PC-3 (cell line): ENCODE measurements around the gene C10orf143. TPM values are rescaled to one million over a fixed set of nuclear protein-coding genes. Genes with fewer than 3 reads are reported as not detected.

Source experiments
- ATAC-seq: fragments of 200-7000 bp; cut with Tn5 transposase; 2 replicates; pipeline ENCODE4 v1.9.1; 2020; ENCODE audit warnings: mild to moderate bottlenecking, moderate library complexity
- BruUV-seq: library from RNA; stranded (reverse); fragments of 400-500 nt; replicated peaks from 2 replicates; lab custom pipeline; 2021; lab: Mats Ljungman, UMichigan
- CTCF ChIA-PET: fragments of 300-600 bp; sonication (Branson Sonifier 250); formaldehyde crosslinking; loops from one replicate; lab custom pipeline; 2022; ENCODE audit warnings: antibody characterized with exemption; lab: Charles Lee
- POLR2A ChIA-PET: fragments of 300-600 bp; sonication (Branson Sonifier 250); formaldehyde crosslinking; loops from one replicate; lab custom pipeline; 2022; ENCODE audit warnings: antibody characterized with exemption; ENCODE audit not compliant: unreplicated experiment; lab: Charles Lee
- DNase-seq: peaks from one replicate; pipeline ENCODE4 v3.0.0-alpha.2; 2015
- H2AFZ ChIP-seq: fragments of 300-600 bp; sonication (generic); 2 replicates; pipeline ENCODE4 v1.6.0; 2016; ENCODE audit warnings: antibody characterized with exemption, low read length
- H3F3A ChIP-seq: fragments of 300-600 bp; sonication (generic); one replicate; pipeline ENCODE4 v1.6.0; 2017; ENCODE audit warnings: antibody characterized with exemption, low read length, control low read depth, mild to moderate bottlenecking; ENCODE audit not compliant: unreplicated experiment
- H3K27ac ChIP-seq: fragments of 300-600 bp; sonication (generic); 2 replicates; pipeline ENCODE4 v1.5.1; 2016; ENCODE audit warnings: mild to moderate bottlenecking, low read length
- H3K27me3 ChIP-seq: fragments of 300-600 bp; sonication (generic); 2 replicates; pipeline ENCODE4 v1.6.1; 2016; ENCODE audit warnings: low read length, mixed read lengths
- H3K36me3 ChIP-seq: fragments of 300-600 bp; sonication (generic); 2 replicates; pipeline ENCODE4 v1.6.1; 2016; ENCODE audit warnings: low read depth, mixed run types, low read length, mixed read lengths
- H3K4me1 ChIP-seq: fragments of 300-600 bp; sonication (generic); 2 replicates; pipeline ENCODE4 v1.5.1; 2016; ENCODE audit warnings: low read length; ENCODE audit not compliant: insufficient read depth
- H3K4me2 ChIP-seq: fragments of 300-600 bp; sonication (generic); 2 replicates; pipeline ENCODE4 v1.6.0; 2016; ENCODE audit warnings: low read length
- H3K4me3 ChIP-seq: fragments of 300-600 bp; sonication (generic); 2 replicates; pipeline ENCODE4 v1.5.1; 2016; ENCODE audit warnings: mild to moderate bottlenecking, low read length, mixed read lengths
- H3K79me2 ChIP-seq: fragments of 300-600 bp; sonication (generic); 2 replicates; pipeline ENCODE4 v1.6.1; 2017; ENCODE audit warnings: low read length, mixed read lengths
- H3K9ac ChIP-seq: fragments of 300-600 bp; sonication (generic); 2 replicates; pipeline ENCODE4 v1.6.0; 2016; ENCODE audit warnings: mild to moderate bottlenecking, low read length
- H3K9me2 ChIP-seq: fragments of 300-600 bp; sonication (generic); replicated peaks from 2 replicates; pipeline ENCODE4 v1.6.1; 2016; ENCODE audit warnings: mixed run types, low read length, mixed read lengths
- H3K9me3 ChIP-seq: fragments of 300-600 bp; sonication (generic); 2 replicates; pipeline ENCODE4 v1.6.1; 2016; ENCODE audit warnings: low read length, mixed read lengths
- H4K20me1 ChIP-seq: fragments of 300-600 bp; sonication (generic); 2 replicates; pipeline ENCODE4 v1.6.1; 2016; ENCODE audit warnings: low read length, mixed read lengths
- CTCF ChIP-seq: fragments of 300-600 bp; sonication (generic); conservative IDR thresholded peaks from 2 replicates; pipeline ENCODE4 v1.5.1; 2017; ENCODE audit warnings: antibody characterized with exemption, low read depth, mild to moderate bottlenecking, low read length
- EZH2 ChIP-seq: fragments of 300-600 bp; sonication (generic); IDR thresholded peaks from one replicate; pipeline ENCODE4 v1.6.1; 2017; ENCODE audit warnings: antibody characterized with exemption, mild to moderate bottlenecking, low read length; ENCODE audit not compliant: unreplicated experiment
- EZH2phosphoT487 ChIP-seq: fragments of 300-600 bp; sonication (generic); IDR thresholded peaks from 2 replicates; pipeline ENCODE4 v1.6.1; 2018; ENCODE audit warnings: mild to moderate bottlenecking, antibody characterized with exemption, low read length, borderline replicate concordance
- intact Hi-C: fragments of 100-400 bp; cut with micrococcal nuclease; formaldehyde crosslinking; loops from 2 replicates; pipeline ENCODE4 v1.9.0; 2023
- total RNA-seq: library from RNA; depleted of rRNA; stranded (reverse); fragments of >200 nt; gene quantifications from 2 replicates; pipeline ENCODE4 v1.2.3, GENCODE V29; 2014

Gene C10orf143
- total RNA-seq, 1 experiment from 2014 or later: not detected

DNA sequence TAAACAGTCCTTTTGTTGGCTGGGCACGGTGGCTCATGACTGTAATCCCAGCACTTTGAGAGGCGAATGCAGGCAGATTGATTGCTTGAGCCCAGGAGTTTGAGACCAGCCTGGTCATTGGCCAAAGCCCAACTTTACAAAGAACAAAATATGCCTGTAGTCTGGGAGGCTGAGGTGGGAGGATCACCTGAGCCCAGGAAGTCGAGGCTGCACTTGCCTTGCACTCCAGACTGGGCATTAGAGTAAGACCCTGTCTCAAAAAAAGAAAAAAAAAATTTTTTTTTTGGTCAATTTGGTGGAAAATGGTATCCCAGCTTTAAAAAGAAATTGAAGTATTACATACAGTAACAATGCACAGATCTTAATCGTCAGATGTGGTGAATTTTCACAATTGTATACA is 30.4 kb upstream of the C10orf143 start:
- Histone ChIP-seq H3K9ac (no peak overlapping the region), H3F3A (no peaks in the 10 kb centered on the region), H3K9me3 (no peaks in the 10 kb centered on the region), H3K9me2 (no peaks in the 10 kb centered on the region), H3K4me1 (peaks cover 14% of the 10 kb centered on the region), H3K36me3 (0 out of 2 replicates have a peak, but pooled peaks cover 2% of the 10 kb centered on the region), H3K4me2 (no peak overlapping the region), H4K20me1 (peaks cover 42% of the 10 kb centered on the region), H3K27ac (no peak overlapping the region), H3K79me2 (peaks cover 94% of the 10 kb centered on the region), H3K27me3 (no peaks in the 10 kb centered on the region), H3K4me3 (no peak overlapping the region), H2AFZ (no peak overlapping the region)
- CTCF ChIA-PET: no interaction called here
- BruUV-seq: no TSS peak
- no peak for TF ChIP-seq EZH2phosphoT487
- TF ChIP-seq CTCF: no peak
- no peak for TF ChIP-seq EZH2
- DNase-seq (no peak), ATAC-seq (no peak)
- intact Hi-C loops: no loop called here
- POLR2A ChIA-PET: no interaction called here

DNA sequence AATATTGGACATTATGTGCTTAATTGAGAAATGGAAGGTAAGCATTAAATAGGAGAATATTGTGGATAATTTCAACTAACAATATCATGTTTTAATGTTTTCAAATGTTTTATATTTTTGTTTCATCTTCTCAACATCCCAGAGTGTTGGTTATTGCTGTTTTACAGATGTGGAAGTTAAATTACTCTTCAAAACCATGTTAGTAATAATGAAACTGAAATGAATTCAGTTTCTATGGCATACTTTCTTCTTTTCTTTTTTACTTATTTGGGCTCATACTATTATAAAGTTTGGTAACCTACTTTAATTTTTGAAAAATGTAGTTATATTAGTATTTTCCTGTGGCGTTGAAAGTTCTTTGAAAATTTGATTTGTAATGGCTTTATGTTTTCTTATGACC is 29.8 kb upstream of the C10orf143 start:
- no TSS peak for BruUV-seq
- H4K20me1 ChIP-seq: peaks cover 42% of the 10 kb centered on the region
- intact Hi-C loops: no loop called here

More for the DNA sequence above, 29.8 kb upstream of the C10orf143 start:
- ATAC-seq (no peak), DNase-seq (no peak)
- no peak overlapping the region for H2AFZ ChIP-seq
- no peaks in the 10 kb centered on the region for H3F3A ChIP-seq
- no peak overlapping the region for H3K27ac ChIP-seq
- H3K9me3 ChIP-seq: no peaks in the 10 kb centered on the region
- POLR2A ChIA-PET: no interaction called here
- no peaks in the 10 kb centered on the region for H3K9me2 ChIP-seq
- H3K4me3 ChIP-seq: no peak overlapping the region
- H3K9ac ChIP-seq: no peak overlapping the region
- TF ChIP-seq EZH2: no peak
- TF ChIP-seq CTCF: no peak
- TF ChIP-seq EZH2phosphoT487: no peak
- H3K36me3 ChIP-seq: 0 out of 2 replicates have a peak, but pooled peaks cover 2% of the 10 kb centered on the region
- CTCF ChIA-PET: no interaction called here
- H3K4me2 ChIP-seq: peak overlapping the region; percentile 34; the same call in 1 of the 2 replicates
- H3K79me2 ChIP-seq: peaks cover 90% of the 10 kb centered on the region
- peaks cover 14% of the 10 kb centered on the region for H3K4me1 ChIP-seq
- no peaks in the 10 kb centered on the region for H3K27me3 ChIP-seq
